ENCODE results near the gene PROM2.
A peak's percentile ranks its signal among the peaks of the same experiment; 100 is the strongest.

PROM2 gene

GRCh38 chr2:95301876-95302641 lies 27.8 kb downstream of the PROM2 start:
- in situ Hi-C loops (cut with HindIII; ENCODE audit: low pct_ligation_motif_present, low pct_unique_long_range_greater_than_20kb, low sequenced_read_pairs): no loop called here
- no peak for DNase-seq

- in situ Hi-C loops (cut with HindIII; ENCODE audit: low pct_ligation_motif_present, low pct_unique_long_range_greater_than_20kb, low sequenced_read_pairs): no loop called here
- DNase-seq: no peak
Observed at GRCh38 chr2:95303191-95303919, 29.1 kb downstream of the PROM2 start.

- in situ Hi-C loops (cut with HindIII; ENCODE audit: low pct_ligation_motif_present, low pct_unique_long_range_greater_than_20kb, low sequenced_read_pairs): no loop called here
- peak; percentile 59 for DNase-seq
Observed at GRCh38 chr2:95305380-95306061, 31.3 kb downstream of the PROM2 start.

- DNase-seq: no peak
- in situ Hi-C loops (cut with HindIII; ENCODE audit: low pct_ligation_motif_present, low pct_unique_long_range_greater_than_20kb, low sequenced_read_pairs): no loop called here
Observed at GRCh38 chr2:95306336-95306895, 32.2 kb downstream of the PROM2 start.

GRCh38 chr2:95307036-95307435 lies 32.8 kb downstream of the PROM2 start:
- DNase-seq: no peak
- in situ Hi-C loops (cut with HindIII; ENCODE audit: low pct_ligation_motif_present, low pct_unique_long_range_greater_than_20kb, low sequenced_read_pairs): no loop called here

- in situ Hi-C loops (cut with HindIII; ENCODE audit: low pct_ligation_motif_present, low pct_unique_long_range_greater_than_20kb, low sequenced_read_pairs): no loop called here
Observed at GRCh38 chr2:95307878-95308277, 33.6 kb downstream of the PROM2 start.

GRCh38 chr2:95308426-95308990 lies 34.3 kb downstream of the PROM2 start:
- in situ Hi-C loops (cut with HindIII; ENCODE audit: low pct_ligation_motif_present, low pct_unique_long_range_greater_than_20kb, low sequenced_read_pairs): no loop called here
- DNase-seq: no peak

More at GRCh38 chr2:95307878-95308277, 33.6 kb downstream of the PROM2 start:
- no peak for DNase-seq

- DNase-seq: peak; percentile 18
Observed at GRCh38 chr2:95309599-95309998, 35.4 kb downstream of the PROM2 start.

GRCh38 chr2:95310216-95310615 lies 36.0 kb downstream of the PROM2 start:
- in situ Hi-C loops (cut with HindIII; ENCODE audit: low pct_ligation_motif_present, low pct_unique_long_range_greater_than_20kb, low sequenced_read_pairs): no loop called here
- DNase-seq: no peak

More at GRCh38 chr2:95309599-95309998, 35.4 kb downstream of the PROM2 start:
- in situ Hi-C loops (cut with HindIII; ENCODE audit: low pct_ligation_motif_present, low pct_unique_long_range_greater_than_20kb, low sequenced_read_pairs): no loop called here

GRCh38 chr2:95310651-95311050 lies 36.4 kb downstream of the PROM2 start:
- in situ Hi-C loops (cut with HindIII; ENCODE audit: low pct_ligation_motif_present, low pct_unique_long_range_greater_than_20kb, low sequenced_read_pairs): no loop called here
- DNase-seq: no peak

GRCh38 chr2:95311815-95312542 lies 37.7 kb downstream of the PROM2 start:
- in situ Hi-C loops (cut with HindIII; ENCODE audit: low pct_ligation_motif_present, low pct_unique_long_range_greater_than_20kb, low sequenced_read_pairs): no loop called here

GRCh38 chr2:95312543-95313201 lies 38.4 kb downstream of the PROM2 start:
- no peak for DNase-seq
- in situ Hi-C loops (cut with HindIII; ENCODE audit: low pct_ligation_motif_present, low pct_unique_long_range_greater_than_20kb, low sequenced_read_pairs): no loop called here

More at GRCh38 chr2:95311815-95312542, 37.7 kb downstream of the PROM2 start:
- DNase-seq: no peak

GRCh38 chr2:95313296-95314131 lies 39.3 kb downstream of the PROM2 start:
- no peak for DNase-seq
- in situ Hi-C loops (cut with HindIII; ENCODE audit: low pct_ligation_motif_present, low pct_unique_long_range_greater_than_20kb, low sequenced_read_pairs): no loop called here

- peak; percentile 47 for DNase-seq
- in situ Hi-C loops (cut with HindIII; ENCODE audit: low pct_ligation_motif_present, low pct_unique_long_range_greater_than_20kb, low sequenced_read_pairs): no loop called here
Observed at GRCh38 chr2:95314598-95314963, 40.3 kb downstream of the PROM2 start.

- in situ Hi-C loops (cut with HindIII; ENCODE audit: low pct_ligation_motif_present, low pct_unique_long_range_greater_than_20kb, low sequenced_read_pairs): no loop called here
Observed at GRCh38 chr2:95314964-95315611, 40.8 kb downstream of the PROM2 start.

GRCh38 chr2:95315801-95316411 lies 41.7 kb downstream of the PROM2 start:
- peak; percentile 100 for DNase-seq
- in situ Hi-C loops (cut with HindIII; ENCODE audit: low pct_ligation_motif_present, low pct_unique_long_range_greater_than_20kb, low sequenced_read_pairs): no loop called here

More at GRCh38 chr2:95314964-95315611, 40.8 kb downstream of the PROM2 start:
- DNase-seq: peak; percentile 93

Data from ACHN (cell line).